ENCODE measurements around the gene NEK5.

The NEK5 gene

GRCh38 chr13:52010890-52011631, 117.8 kb downstream of the NEK5 start, which contains the start of gene ATP7B:
Gene ATP7B (minus strand): TSS chr13:52011450. CDS start chr13:52011337, 113 bp downstream.
- no peak for DNase-seq (ENCODE audit: low spot score)

GRCh38 chr13:52009946-52010345, 118.9 kb downstream of the NEK5 start:
- no peak for DNase-seq (ENCODE audit: low spot score)

DNA sequence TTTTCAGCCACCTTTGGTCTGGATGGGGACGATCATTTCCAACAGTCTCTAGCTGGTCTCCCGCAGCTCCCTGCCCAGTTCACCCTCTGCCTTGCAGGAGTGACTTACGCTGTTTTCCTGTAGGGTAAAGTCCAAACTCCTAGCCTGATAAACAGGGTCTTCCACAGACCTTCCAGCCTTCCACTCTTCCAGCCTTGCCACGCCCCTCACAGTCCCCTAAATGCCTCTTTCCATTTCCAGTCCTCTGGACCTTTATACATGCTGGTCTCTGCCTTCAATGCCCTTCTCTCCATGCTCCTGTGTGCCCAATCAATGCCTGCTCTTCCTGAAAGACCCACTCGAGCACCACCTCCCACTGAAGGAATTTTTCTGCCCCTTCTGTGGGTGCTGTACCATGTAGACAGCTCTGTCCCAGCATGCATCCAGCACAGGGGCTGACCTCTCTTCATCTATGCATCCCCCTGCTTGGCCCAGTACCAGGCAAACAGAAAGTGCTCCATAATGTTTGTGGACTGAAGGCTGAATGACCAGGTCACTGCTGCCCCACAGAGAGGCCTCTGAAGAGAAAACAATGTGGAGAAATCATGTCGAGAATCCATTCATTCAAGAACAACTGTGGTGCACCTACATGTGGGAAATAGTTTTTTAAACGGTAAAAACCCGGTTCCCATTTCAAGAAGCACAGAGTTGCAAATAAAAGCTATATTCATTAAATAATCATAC, 122.2 kb downstream of the NEK5 start:
- DNase-seq (ENCODE audit: low spot score): no peak

DNA sequence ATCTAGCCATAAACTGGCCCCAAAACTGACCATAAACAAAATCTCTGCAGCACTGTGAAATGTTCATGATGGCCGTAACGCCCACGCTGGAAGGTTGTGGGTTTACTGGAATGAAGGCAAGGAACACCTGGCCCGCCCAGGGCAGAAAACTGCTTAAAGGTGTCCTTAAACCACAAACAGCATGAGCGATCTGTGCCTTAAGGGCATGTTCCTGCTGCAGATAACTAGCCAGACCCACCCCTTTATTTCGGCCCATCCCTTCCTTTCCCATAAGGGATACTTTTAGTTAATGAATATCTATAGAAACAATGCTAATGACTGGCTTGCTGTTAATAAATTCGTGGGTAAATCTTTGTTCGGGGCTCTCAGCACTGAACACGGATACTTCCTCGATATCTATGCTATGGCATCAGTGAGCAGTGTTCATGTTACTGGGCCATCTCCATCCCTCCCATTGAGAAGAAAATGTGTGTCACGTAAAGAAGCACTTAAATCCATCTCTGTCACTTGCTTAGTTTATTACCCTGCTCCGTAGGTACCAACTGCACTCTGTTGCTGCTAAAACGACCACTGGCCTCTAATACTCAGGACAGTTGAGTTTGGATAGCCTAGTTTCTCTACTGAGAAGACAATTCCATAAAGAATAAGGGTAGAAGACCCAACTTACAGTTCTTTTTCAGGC, 122.9 kb downstream of the NEK5 start:
- DNase-seq (ENCODE audit: low spot score): no peak

- DNase-seq (ENCODE audit: low spot score): no peak
These were observed 124.2 kb downstream of the NEK5 start for GRCh38 chr13:52004511-52005170.

DNA sequence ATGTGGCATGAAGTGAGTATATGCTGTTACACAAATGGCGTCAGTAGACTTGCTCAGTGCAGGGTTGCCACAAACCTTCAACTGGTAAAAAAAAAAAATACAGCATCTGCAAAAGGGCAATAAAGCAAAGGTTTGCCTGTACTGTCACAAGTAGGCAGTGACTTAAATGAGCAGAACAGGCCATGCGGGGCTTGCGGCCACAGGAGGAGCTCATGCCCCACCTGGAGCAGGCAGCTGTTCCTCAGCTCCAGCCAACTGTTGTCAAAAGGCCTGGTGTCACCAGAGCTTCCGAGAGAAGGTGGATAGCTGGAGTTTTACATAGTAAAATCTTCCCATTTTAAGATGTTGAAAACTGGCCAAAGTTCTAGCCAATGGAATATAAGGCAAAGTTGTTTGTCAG, 125.3 kb downstream of the NEK5 start:
- no peak for DNase-seq (ENCODE audit: low spot score)

DNA sequence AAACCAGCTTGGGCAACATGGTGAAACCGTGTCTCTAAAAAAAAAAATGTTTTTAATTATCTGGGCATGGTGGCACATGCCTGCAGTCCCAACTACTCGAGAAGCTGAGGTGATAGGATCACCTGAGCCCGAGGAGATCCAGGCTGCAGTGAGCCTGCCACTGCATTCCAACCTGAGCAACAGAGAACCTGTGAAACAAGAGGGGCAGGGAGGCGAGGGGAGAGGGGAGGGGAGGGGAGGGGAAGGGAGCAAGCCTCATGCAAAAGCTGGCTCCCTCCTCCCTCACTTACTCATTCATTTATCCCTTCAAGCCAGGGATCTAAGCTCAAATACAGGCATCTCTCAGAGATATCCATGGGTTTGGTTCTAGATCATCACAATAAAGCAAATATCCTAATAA, 126.5 kb downstream of the NEK5 start:
- DNase-seq (ENCODE audit: low spot score): no peak

DNA sequence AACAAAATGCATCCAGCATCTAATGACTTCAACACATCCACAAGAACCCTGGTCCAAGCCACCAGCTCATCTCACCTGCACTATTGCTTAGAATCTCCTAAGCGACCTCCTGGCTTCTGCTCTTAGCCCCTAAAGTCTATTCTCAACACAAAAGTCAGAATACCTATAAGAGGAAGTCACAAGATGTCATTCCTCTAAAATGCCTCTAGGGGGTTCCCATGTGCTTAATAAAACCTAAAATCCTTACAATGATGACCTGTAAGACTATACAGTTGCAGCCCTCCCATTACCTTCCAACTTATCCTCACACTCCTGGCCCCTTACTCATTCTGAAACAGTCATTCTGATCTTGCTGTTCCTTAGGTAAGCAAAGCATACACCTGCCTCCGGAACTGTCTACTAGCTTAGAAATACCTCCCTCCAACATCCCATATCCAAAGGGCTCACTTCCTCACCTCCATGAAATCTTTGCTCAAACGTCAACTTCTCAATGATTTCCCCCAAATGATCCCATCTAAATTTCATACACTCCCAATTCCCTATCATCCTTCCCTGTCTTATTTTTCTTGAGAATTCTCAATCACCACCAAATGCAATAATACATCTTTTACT, 127.6 kb downstream of the NEK5 start:
- peak; percentile 18 for DNase-seq (ENCODE audit: low spot score)

GRCh38 chr13:51999921-52000320, 129.0 kb downstream of the NEK5 start:
- DNase-seq (ENCODE audit: low spot score): no peak

GRCh38 chr13:51999510-51999911, 129.4 kb downstream of the NEK5 start:
- DNase-seq (ENCODE audit: low spot score): peak; percentile 60

DNA sequence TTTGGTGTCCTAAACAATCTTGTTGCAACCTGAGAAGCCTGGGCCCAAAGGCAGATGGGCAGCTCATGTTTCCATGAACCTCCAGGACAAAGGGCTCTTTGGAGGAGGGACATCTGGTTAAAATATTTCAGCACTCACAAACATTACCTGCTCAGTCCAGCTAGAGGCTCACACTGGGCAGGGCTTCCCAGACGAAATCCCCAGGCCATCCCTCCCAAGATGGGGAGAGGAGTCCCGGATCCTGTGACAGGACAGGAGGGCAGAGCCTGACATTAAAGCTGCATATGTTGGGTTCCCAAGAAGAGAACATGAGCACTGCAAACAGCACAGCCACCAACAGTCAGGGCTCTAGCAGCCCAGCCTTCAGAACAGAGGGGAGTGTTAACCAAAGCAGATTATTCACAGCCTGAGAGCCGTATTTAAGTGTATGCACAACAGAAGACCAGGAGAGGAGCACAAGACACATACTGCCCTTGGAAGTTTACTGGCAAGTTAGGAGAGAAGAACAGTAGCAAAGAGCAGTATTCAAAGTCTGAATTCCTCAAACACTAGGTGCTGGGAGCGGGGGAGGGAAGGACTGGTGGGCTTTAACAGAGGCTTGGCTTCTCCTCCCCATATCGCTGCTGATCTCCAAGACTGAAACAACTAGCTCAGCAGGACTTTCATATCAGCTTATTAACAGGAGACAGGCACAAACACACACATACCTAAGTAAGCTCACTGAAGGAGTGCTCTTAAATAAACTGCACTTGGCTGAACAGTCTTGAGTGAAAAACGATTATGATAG, 130.0 kb downstream of the NEK5 start:
- no peak for DNase-seq (ENCODE audit: low spot score)

GRCh38 chr13:51997641-51998330, 131.1 kb downstream of the NEK5 start:
- DNase-seq (ENCODE audit: low spot score): no peak

DNA sequence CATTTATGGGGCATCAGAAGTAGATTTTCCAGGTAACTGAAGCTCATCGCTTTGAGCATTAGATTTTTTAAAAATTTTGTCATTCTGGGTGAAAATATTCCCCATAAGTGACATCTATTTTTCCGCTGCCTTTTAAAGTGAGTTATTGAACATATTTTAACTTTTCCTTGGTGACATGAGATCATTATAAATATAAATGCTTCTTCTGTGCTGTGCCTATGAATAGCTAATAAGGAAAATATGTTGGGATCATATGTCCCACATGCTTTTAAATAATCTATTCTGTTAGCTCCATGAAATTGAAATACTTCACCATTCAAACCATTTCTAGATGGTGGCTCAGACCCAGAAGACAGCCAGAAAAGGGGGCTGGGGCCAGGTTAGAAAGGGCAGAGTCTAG, 131.7 kb downstream of the NEK5 start:
- no peak for DNase-seq (ENCODE audit: low spot score)

GRCh38 chr13:51996641-51997040, 132.2 kb downstream of the NEK5 start:
- DNase-seq (ENCODE audit: low spot score): no peak

DNA sequence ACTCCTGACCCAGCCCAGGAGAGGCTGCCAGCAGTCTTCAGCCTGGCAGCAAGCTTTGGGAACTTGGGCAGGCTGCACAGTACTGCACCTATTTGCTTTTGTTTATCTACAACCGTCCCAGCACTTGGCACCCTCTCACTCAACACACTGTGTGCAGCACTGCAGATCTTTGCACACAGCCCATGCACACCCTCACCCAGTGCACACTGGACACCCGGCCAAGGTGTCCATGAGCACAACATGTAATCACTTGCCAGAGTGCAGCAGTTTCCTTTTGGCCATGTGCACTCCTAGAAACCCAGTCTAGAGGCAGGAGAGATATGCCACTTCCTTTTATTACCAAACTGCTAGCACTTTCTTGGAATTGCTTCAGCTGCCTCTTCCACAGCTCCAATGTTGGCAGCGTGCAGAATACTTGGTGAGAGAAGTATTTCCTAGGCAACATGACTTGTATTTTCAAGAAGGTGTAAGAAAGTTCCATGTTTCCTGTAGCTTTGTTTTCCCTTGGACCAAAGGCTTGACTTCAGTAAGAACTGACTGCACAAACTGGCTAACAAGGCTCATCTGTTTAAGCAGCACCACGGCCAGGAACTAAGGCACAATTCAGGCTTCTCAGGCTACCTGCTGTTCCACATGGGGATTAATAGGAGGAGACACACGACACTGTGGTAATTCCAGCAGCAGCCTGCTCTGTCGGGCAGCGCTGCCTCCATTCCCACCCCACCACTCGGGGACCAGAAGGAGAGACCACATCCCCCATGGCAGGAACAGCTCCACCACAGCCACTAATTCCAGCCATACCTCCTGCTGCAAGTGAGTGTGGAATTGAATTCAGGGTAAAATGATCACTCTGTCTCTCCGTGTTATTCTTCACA, 133.0 kb downstream of the NEK5 start:
- DNase-seq (ENCODE audit: low spot score): peak; percentile 61

DNA sequence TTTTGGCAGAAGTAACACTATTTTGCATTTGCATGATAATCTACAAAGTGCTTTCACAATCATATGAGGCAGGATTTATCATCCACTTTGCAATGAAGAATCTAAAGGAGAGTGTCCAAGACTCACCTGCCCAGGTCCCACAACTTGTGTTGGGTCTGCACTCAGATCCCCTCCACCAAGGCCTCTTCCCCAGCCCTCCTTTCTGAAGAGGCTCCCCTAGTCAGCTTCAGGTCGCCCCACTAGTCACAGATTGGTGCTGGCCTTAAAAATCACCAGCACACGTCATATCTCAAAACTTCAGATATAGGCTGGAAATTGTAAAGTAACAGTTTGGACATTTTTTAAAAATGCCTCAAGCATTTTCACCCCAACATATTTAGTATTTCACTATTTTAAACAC, 135.2 kb downstream of the NEK5 start:
- DNase-seq (ENCODE audit: low spot score): no peak

DNA sequence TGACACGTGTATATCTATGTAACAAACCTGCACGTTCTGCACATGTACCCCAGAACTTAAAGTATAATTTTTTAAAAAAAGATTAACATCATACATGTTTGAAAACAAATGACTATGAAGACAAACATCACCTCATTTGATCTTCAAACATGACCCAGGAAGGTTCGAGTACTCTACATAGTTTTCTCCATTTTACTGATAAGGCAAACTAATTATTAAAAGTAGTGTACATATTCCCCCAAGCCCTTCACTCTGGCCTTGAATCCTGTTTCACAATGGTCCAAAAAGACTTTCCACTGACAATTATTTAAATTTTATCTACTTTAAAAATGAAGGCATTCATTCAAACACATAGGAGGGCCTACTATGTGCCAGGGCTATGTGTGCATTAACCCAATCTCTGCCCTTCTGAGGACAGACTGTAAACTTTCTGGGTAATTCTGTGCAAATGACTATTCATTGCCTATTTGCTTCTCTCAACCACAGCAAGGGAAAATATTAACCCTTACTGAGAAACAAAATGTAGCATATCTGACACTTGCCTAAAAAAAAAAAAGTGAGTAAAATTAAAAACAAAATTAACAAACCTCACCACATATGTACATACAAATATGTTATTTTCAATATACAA, 139.8 kb downstream of the NEK5 start:
- DNase-seq (ENCODE audit: low spot score): no peak

All from Ammon's horn (tissue), 1 donor.